Ascending aorta (tissue), 2 donors: ENCODE results near the gene IGF2. TPM values are rescaled to one million over a fixed set of nuclear protein-coding genes. Genes with fewer than 3 reads are reported as not detected.
"Not testable (repeated sequence)": the region's sequence is repeated elsewhere in the genome, so short reads cannot be mapped to it uniquely, and the experiment has no call there.

Source experiments
- DNase-seq, 2 donors: peaks; one replicate each; pipeline ENCODE4 v3.0.0-alpha.2; 2019; ENCODE audit warnings: low spot score in 2 of 2
- H3K27ac ChIP-seq, 2 donors: fragments of 200-600 bp; sonication (generic); one replicate each; pipeline ENCODE4 v1.5.1; 2016 to 2017; ENCODE audit warnings: mild to moderate bottlenecking in 1 of 2
- H3K27me3 ChIP-seq: fragments of 200-600 bp; sonication (generic); one replicate; pipeline ENCODE4 v1.5.1; 2017
- H3K36me3 ChIP-seq, 2 donors: fragments of 200-600 bp; sonication (generic); one replicate each; pipeline ENCODE4 v1.5.1; 2016
- H3K4me1 ChIP-seq, 2 donors: fragments of 200-600 bp; sonication (generic); one replicate each; pipeline ENCODE4 v1.5.1; 2016 to 2017; ENCODE audit warnings: mild to moderate bottlenecking in 1 of 2
- H3K4me3 ChIP-seq, 2 donors: fragments of 200-600 bp; sonication (generic); one replicate each; pipeline ENCODE4 v1.5.1; 2016 to 2017; ENCODE audit warnings: mild to moderate bottlenecking in 1 of 2
- H3K9me3 ChIP-seq, 2 donors: fragments of 200-600 bp; sonication (generic); one replicate each; pipeline ENCODE4 v1.5.1; 2016
- CTCF ChIP-seq, 3 experiments: fragments of 200-600 bp in 2 of 3; fragments of 450-650 bp in 1 of 3; sonication (generic) in 2 of 3; IDR thresholded peaks; one replicate each; pipeline ENCODE4 v1.5.1; 2016 to 2019; ENCODE audit warnings: antibody characterized with exemption in 3 of 3, mild to moderate bottlenecking in 1 of 3, moderate library complexity in 1 of 3
- intact Hi-C: fragments of 100-400 bp; cut with DNase I; formaldehyde crosslinking; loops from one replicate; pipeline ENCODE4 v1.15.1; 2023
- total RNA-seq: library from RNA; depleted of rRNA; stranded (reverse); fragments of >200 nt; gene quantifications from one replicate; pipeline ENCODE4 v1.1.0, GENCODE V29; 2016

Gene IGF2
- total RNA-seq, 1 donor from 2014 or later = 124 TPM

GRCh38 chr11:2178906-2179494 is 39.8 kb upstream of the IGF2 start:
- H3K36me3 ChIP-seq = no peaks in the 10 kb centered on the region
- no peaks in the 10 kb centered on the region for H3K27me3 ChIP-seq
- no peak overlapping the region for H3K4me3 ChIP-seq
- intact Hi-C loops = no loop called here
- no peak for DNase-seq
- H3K27ac ChIP-seq = no peak overlapping the region
- no peak for TF ChIP-seq CTCF (IDR thresholded peaks at IDR 0.05)
- H3K4me1 ChIP-seq = no peaks in the 10 kb centered on the region
- no peaks in the 10 kb centered on the region for H3K9me3 ChIP-seq

- H3K4me1 ChIP-seq, H3K27me3 ChIP-seq, H3K36me3 ChIP-seq, intact Hi-C loops, H3K27ac ChIP-seq, H3K9me3 ChIP-seq, DNase-seq, H3K4me3 ChIP-seq: not testable (repeated sequence)
Observed at GRCh38 chr11:2178055-2178773, 39.0 kb upstream of the IGF2 start.

- intact Hi-C loops = no loop called here
- Histone ChIP-seq H3K4me1 (no peaks in the 10 kb centered on the region), H3K27me3 (no peaks in the 10 kb centered on the region), H3K4me3 (no peak overlapping the region), H3K27ac (no peak overlapping the region), H3K9me3 (no peaks in the 10 kb centered on the region), H3K36me3 (no peaks in the 10 kb centered on the region)
- no peak for DNase-seq
- TF ChIP-seq CTCF (IDR thresholded peaks at IDR 0.05) = no peak
Observed at GRCh38 chr11:2177076-2177475, 37.9 kb upstream of the IGF2 start.

- intact Hi-C loops = no loop called here
- no peak for TF ChIP-seq CTCF (IDR thresholded peaks at IDR 0.05)
- DNase-seq = no peak
- Histone ChIP-seq H3K4me1 (no peaks in the 10 kb centered on the region), H3K9me3 (no peaks in the 10 kb centered on the region), H3K27ac (no peak overlapping the region), H3K36me3 (no peaks in the 10 kb centered on the region), H3K4me3 (no peak overlapping the region), H3K27me3 (no peaks in the 10 kb centered on the region)
Observed at GRCh38 chr11:2176389-2176900, 37.3 kb upstream of the IGF2 start.

- no peaks in the 10 kb centered on the region for H3K9me3 ChIP-seq
- H3K27me3 ChIP-seq = no peaks in the 10 kb centered on the region
Observed at GRCh38 chr11:2175659-2176058, 36.5 kb upstream of the IGF2 start.

More at GRCh38 chr11:2175659-2176058, 36.5 kb upstream of the IGF2 start:
- no peaks in the 10 kb centered on the region for H3K4me1 ChIP-seq
- no peaks in the 10 kb centered on the region for H3K36me3 ChIP-seq
- no peak overlapping the region for H3K4me3 ChIP-seq
- no peak for DNase-seq
- no peak overlapping the region for H3K27ac ChIP-seq
- no peak for TF ChIP-seq CTCF (IDR thresholded peaks at IDR 0.05)
- intact Hi-C loops = no loop called here
